D341Med (cell line): ENCODE measurements around the gene PRIMPOL.
A peak's percentile ranks its signal among the peaks of the same experiment; 100 is the strongest.
"Not testable (repeated sequence)": the region's sequence is repeated elsewhere in the genome, so short reads cannot be mapped to it uniquely, and the experiment has no call there.

ENCODE experiments used
- DNase-seq: peaks from one replicate; pipeline ENCODE4 v3.0.0; 2012; ENCODE audit warnings: low spot score

PRIMPOL gene

GRCh38 chr4:184712322-184712721 is 62.8 kb downstream of the PRIMPOL start:
- no peak for DNase-seq

GRCh38 chr4:184713887-184714286 is 64.3 kb downstream of the PRIMPOL start:
- no peak for DNase-seq

GRCh38 chr4:184715526-184715925 is 66.0 kb downstream of the PRIMPOL start:
- DNase-seq: no peak

GRCh38 chr4:184719407-184719806 is 69.9 kb downstream of the PRIMPOL start:
- DNase-seq: no peak

- no peak for DNase-seq
Measured at GRCh38 chr4:184721254-184721653, 71.7 kb downstream of the PRIMPOL start.

GRCh38 chr4:184722798-184723197 is 73.3 kb downstream of the PRIMPOL start:
- DNase-seq: no peak

- no peak for DNase-seq
Measured at GRCh38 chr4:184727430-184727829, 77.9 kb downstream of the PRIMPOL start.

- DNase-seq: no peak
Measured at GRCh38 chr4:184728858-184729257, 79.3 kb downstream of the PRIMPOL start.

GRCh38 chr4:184729946-184730345 is 80.4 kb downstream of the PRIMPOL start:
- no peak for DNase-seq

- no peak for DNase-seq
Measured at GRCh38 chr4:184731056-184731455, 81.5 kb downstream of the PRIMPOL start.

- no peak for DNase-seq
Measured at GRCh38 chr4:184732126-184732525, 82.6 kb downstream of the PRIMPOL start.

- peak; percentile 99 for DNase-seq
Measured at GRCh38 chr4:184733654-184734524, 84.4 kb downstream of the PRIMPOL start, which contains the start of gene CENPU. CENPU (minus strand) TSS chr4:184734096; CDS start chr4:184734062, 34 bp downstream.

GRCh38 chr4:184734758-184735157 is 85.2 kb downstream of the PRIMPOL start:
- no peak for DNase-seq

GRCh38 chr4:184739575-184739974 is 90.0 kb downstream of the PRIMPOL start:
- not testable (repeated sequence) for DNase-seq

- no peak for DNase-seq
Measured at GRCh38 chr4:184740980-184741391, 91.4 kb downstream of the PRIMPOL start.

- DNase-seq: not testable (repeated sequence)
Measured at GRCh38 chr4:184741651-184742050, 92.1 kb downstream of the PRIMPOL start.

- DNase-seq: no peak
Measured at GRCh38 chr4:184743650-184744049, 94.1 kb downstream of the PRIMPOL start.

- DNase-seq: no peak
Measured at GRCh38 chr4:184744236-184744635, 94.7 kb downstream of the PRIMPOL start.
